GM19438 (cell line): ENCODE measurements around the gene UQCRQ.

ENCODE experiments used
- ATAC-seq: cut with Tn5 transposase; IDR thresholded peaks from one replicate; pipeline ENCODE4 v1.9.1; 2021; ENCODE audit warnings: low read depth; ENCODE audit not compliant: unreplicated experiment

UQCRQ gene

GRCh38 chr5:132898094-132898493 is 31.7 kb downstream of the UQCRQ start:
- no peak for ATAC-seq

- no peak for ATAC-seq
These were observed 34.6 kb downstream of the UQCRQ start for GRCh38 chr5:132901036-132901435.

GRCh38 chr5:132901730-132902129 is 35.3 kb downstream of the UQCRQ start:
- no peak for ATAC-seq

GRCh38 chr5:132905938-132906337 is 39.5 kb downstream of the UQCRQ start:
- no peak for ATAC-seq

GRCh38 chr5:132907161-132907560 is 40.7 kb downstream of the UQCRQ start:
- ATAC-seq: no peak

- no peak for ATAC-seq
These were observed 43.3 kb downstream of the UQCRQ start for GRCh38 chr5:132909702-132910101.

GRCh38 chr5:132915681-132916080 is 49.2 kb downstream of the UQCRQ start:
- ATAC-seq: no peak

GRCh38 chr5:132916086-132916485 is 49.6 kb downstream of the UQCRQ start:
- ATAC-seq: no peak
